Measurements from ENCODE around the gene CLN6. TPM values are rescaled to one million over a fixed set of nuclear protein-coding genes. Genes with fewer than 3 reads are reported as not detected.

Gene CLN6
- total and polyA plus RNA-seq, 2 of the 4 experiments (the other 2 are of a cell fraction), result 6.5 to 31.9 TPM

- H3K9ac ChIP-seq (ENCODE audit: low read depth, low read length), result no peak overlapping the region
- no peak overlapping the region for H2BK5ac ChIP-seq (ENCODE audit: low read depth, low read length, poor library complexity, severe bottlenecking)
- H2BK15ac ChIP-seq (ENCODE audit: low read depth, low read length), result no peak overlapping the region
- dilution Hi-C loops (cut with HindIII; ENCODE audit: low sequenced_read_pairs, unreplicated experiment) (no loop called here), intact Hi-C loops (cut with micrococcal nuclease) (no loop called here), in situ Hi-C loops (cut with MboI; ENCODE audit: low sequenced_read_pairs) (no loop called here)
- no peak overlapping the region for H3K56ac ChIP-seq (ENCODE audit: extremely low read depth, insufficient read depth, low read length)
- H3K9me3 ChIP-seq (ENCODE audit: control insufficient read depth, insufficient read depth, low read length), result no peaks in the 10 kb centered on the region
- H3K79me1 ChIP-seq (ENCODE audit: low read depth in 1 of 2, low read length in 2 of 2), result peaks cover 0 to 36% of the 10 kb centered on the region in 2 experiments; a peak in 2 of 4 replicates
- ChIA-PET POLR2A (ENCODE audit: unreplicated experiment) (no interaction called here), CTCF (no interaction called here)
- no peak overlapping the region for H3K27ac ChIP-seq (ENCODE audit: insufficient read depth, low read length)
- H3K4me2 ChIP-seq (ENCODE audit: low read depth, low read length), result no peak overlapping the region
- H3K18ac ChIP-seq (ENCODE audit: low read depth, low read length), result no peak overlapping the region
- no peak overlapping the region for H3K4me3 ChIP-seq (ENCODE audit: insufficient read depth, low read depth, low read length)
- no peak overlapping the region for H3K4ac ChIP-seq (ENCODE audit: low read depth, low read length)
- no TSS peak for BruUV-seq (replicated peaks)
- H4K5ac ChIP-seq (ENCODE audit: low read depth, low read length), result no peak overlapping the region
- H2AK5ac ChIP-seq (ENCODE audit: low read depth, low read length), result no peak overlapping the region
- no peak overlapping the region for H2BK120ac ChIP-seq (ENCODE audit: low read depth, low read length)
- no peaks in the 10 kb centered on the region; the same call in 1 of the 2 replicates for H3K9me1 ChIP-seq (ENCODE audit: insufficient read depth, low read length)
- no peak for ATAC-seq (ENCODE audit: low read depth)
- no peak overlapping the region for H2AFZ ChIP-seq (replicated peaks; ENCODE audit: low read length, poor library complexity)
- H4K20me1 ChIP-seq (ENCODE audit: insufficient read depth, low read length), result peaks cover 5% of the 10 kb centered on the region; the same call in 1 of the 2 replicates
- no peak overlapping the region for H4K91ac ChIP-seq (ENCODE audit: insufficient read depth, low read depth, low read length)
- H3K27me3 ChIP-seq (ENCODE audit: control insufficient read depth, insufficient read depth, low read length), result no peaks in the 10 kb centered on the region
- no peak overlapping the region for H3K14ac ChIP-seq (replicated peaks; ENCODE audit: low read depth, low read length)
- no CpG with 5 or more reads among the region's 13 CpGs for WGBS, 2 experiments (ENCODE audit: extremely low coverage in 2 of 2, insufficient read length in 1 of 2)
- no peak overlapping the region for H4K8ac ChIP-seq (ENCODE audit: low read depth in 2 of 2, low read length in 2 of 2)
- no peak overlapping the region for H3K23ac ChIP-seq (ENCODE audit: low read depth, low read length)
- DNase-seq, result no peak
- TF ChIP-seq USF2 (IDR thresholded peaks at IDR 0.05; ENCODE audit: low read depth, low read length), result no peak
- no peak for TF ChIP-seq MAZ (IDR thresholded peaks at IDR 0.05; ENCODE audit: borderline replicate concordance, low read depth, low read length)
- no peak overlapping the region for H2AK9ac ChIP-seq (replicated peaks; ENCODE audit: low read depth, low read length, poor library complexity)
- peaks cover 6% of the 10 kb centered on the region; the same call in 1 of the 2 replicates for H3K4me1 ChIP-seq (ENCODE audit: control insufficient read depth, insufficient read depth, low read length)
- no peak overlapping the region for H2BK20ac ChIP-seq (ENCODE audit: low read depth, low read length)
- 0 out of 2 replicates have a peak, but pooled peaks cover 2% of the 10 kb centered on the region for H3K36me3 ChIP-seq (ENCODE audit: control insufficient read depth, insufficient read depth, low read length)
Measured at GRCh38 chr15:68208636-68209240, 20.8 kb downstream of the CLN6 start.
